HG03139 (cell line): ENCODE results near the gene TSKU.

Experiments
- ATAC-seq: cut with Tn5 transposase; IDR thresholded peaks from one replicate; pipeline ENCODE4 v1.9.1; 2021; ENCODE audit not compliant: unreplicated experiment

Gene TSKU

GRCh38 chr11:76769645-76770586, 13.2 kb upstream of the TSKU start:
- no peak for ATAC-seq

DNA sequence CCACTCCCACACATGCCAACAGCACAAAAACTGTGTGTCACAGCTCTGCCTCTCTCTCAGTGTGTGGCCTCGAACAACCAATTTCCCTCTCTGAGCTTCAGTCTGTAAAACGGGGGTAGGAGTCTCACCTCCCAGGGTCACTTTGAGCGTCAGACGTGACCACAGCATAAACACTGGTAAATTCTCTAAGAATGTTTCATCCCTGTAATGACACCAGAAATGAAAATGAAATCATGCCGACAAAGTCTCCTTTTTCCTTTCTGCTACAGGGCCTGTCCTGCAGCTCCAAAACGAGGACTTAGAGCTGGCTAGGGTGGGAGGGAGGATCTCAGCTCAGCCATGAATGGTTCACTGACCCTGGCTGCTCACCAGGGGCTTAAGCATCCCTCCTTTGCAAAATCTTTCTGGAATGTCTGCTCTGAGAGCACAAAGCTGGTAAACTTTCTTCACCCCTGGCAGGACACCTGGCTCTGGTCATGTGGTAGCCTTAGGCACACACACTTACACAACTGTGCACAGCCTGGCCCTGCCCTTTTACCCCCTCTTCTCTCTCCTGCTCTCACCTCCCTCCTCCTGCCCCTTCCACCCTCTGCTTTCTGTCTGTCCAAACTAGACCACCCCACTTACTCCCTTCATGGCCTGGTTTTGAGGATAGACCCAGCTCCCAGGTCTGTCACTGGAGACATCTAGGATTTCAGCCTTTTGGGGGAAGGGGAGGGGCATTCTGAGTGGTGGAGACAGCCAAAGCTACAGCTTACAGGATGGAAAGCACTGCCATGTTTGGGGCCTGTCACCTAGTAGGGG, 12.3 kb upstream of the TSKU start:
- ATAC-seq: no peak

DNA sequence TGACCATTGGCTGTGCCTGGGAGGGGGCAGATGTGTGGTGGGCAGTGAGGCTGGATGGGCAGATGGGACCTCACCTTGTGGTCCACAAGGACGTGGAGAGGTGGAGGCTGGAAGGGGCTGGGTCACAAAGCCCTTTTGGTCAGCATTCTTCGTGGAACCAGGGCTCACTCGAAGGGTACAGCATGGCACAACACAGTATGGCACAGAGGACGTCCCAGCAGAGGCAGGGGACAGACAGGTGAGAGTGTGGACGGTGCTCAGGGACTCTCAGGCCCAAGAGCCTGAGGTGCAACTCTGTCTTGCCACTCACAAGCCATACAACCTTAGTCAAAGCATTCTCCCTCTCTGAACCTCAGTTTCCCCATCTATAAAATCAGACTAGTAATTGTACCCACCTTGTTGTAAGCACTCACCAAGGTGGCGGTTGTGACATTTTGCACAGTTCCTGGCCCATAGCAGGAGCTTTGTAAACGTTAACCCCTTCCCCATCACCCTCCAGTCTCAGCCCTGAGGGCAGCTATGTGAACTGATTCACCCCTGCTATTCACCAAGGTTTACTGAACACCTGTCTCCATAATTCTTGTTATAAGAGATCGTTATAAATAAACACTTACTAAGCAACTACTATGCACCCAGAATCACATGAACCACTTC, 11.6 kb upstream of the TSKU start:
- no peak for ATAC-seq

GRCh38 chr11:76772100-76772782, 10.9 kb upstream of the TSKU start:
- ATAC-seq: no peak

DNA sequence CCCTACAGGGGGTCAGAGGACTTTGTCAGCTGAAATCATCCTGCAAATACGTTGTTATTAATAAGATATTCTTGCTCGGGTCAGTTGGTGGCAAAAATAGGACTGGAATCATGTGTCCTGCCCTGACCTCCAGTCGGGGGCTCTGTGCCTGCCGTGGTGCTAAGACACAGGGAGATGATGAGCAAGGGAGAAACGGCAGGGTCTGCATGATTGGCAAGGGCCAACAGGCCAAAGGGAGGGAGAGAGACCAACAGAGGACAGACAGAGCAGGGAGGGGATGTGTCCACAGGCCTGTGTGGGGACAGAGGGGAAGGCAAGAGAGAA, 10.4 kb upstream of the TSKU start:
- ATAC-seq: no peak

DNA sequence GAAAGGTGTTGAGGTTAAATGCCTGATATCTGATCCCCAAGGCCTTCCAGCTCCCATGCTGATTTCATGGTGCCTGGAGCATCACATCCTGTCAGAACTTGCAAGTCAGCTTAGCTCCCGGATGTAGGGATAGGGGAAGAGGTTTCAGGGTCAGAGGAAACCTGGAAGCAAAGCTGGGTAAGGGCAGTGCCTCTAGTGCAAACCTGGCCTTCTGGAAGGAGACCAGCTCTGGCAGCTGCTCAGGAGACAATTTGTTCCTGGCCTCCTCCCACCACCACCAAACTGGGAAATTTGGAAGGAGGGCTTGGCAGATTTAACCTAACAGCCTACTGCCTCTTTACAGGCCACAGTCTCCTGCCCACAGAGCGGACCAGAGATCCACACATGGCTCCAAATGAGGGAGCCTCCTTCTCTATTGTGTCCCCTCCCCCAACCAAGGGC, 9.2 kb upstream of the TSKU start:
- no peak for ATAC-seq

GRCh38 chr11:76776472-76776871, 6.7 kb upstream of the TSKU start:
- no peak for ATAC-seq

- ATAC-seq: no peak
Observed at GRCh38 chr11:76777305-76777704, 5.9 kb upstream of the TSKU start.

GRCh38 chr11:76777876-76778275, 5.3 kb upstream of the TSKU start:
- no peak for ATAC-seq

DNA sequence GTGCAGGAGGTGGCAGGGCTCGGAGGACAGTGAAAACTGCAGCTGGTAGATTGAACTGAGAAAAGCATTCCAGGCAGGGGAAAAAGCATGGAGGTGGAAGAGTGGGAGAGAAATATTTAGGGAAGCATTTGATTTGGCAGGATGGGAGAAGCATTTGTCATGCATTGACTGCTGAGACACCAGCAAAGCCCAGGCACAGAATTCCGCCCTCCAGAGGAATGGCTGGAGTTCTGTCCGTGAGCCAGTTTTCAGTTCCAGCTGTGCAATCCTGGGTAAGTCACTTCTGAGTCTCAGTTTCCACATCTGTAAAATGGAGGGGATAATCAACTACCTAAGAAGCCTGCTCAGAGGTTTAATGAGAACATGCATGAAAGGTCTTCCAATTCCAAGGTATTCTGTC, 4.3 kb upstream of the TSKU start:
- ATAC-seq: no peak

- ATAC-seq: no peak
Observed at GRCh38 chr11:76781046-76781801, 1.9 kb upstream of the TSKU start.

DNA sequence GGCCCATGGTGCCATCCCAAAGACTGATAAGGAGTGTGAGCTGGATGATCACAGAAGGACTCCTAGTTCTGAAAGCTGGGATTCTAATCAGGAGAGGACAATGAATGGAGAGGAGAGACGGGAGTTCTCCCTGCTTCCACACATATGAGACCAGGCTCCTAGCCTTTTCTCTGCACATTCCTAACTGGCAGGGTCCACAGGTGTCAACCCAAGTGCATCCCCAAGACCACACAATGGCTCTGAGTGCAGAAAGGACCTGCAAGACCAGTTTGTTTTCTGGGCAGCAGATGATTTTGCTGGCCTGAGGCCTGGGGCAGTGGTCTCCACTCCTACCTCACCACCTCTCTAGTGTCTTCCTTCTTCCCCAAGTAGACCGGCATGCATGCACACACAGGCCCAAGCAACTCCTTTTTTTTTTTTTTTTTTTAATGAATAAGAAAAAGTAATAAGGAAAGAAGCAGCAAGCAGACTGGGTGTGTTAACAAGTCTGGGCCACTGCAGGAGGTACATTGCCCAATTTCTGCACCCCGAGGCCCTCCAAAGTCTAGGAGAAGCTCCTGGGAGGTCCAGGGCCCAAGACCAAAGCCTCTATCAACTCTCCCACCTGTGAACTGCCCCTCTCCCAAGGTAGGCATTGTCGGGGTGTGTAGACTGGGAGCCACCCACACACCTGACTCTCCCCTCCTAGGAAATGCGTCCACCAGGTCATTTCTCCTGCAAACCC, 1.2 kb upstream of the TSKU start:
- no peak for ATAC-seq

- ATAC-seq: no peak
Observed at GRCh38 chr11:76782531-76783293, 444 bp upstream of the TSKU start.

DNA sequence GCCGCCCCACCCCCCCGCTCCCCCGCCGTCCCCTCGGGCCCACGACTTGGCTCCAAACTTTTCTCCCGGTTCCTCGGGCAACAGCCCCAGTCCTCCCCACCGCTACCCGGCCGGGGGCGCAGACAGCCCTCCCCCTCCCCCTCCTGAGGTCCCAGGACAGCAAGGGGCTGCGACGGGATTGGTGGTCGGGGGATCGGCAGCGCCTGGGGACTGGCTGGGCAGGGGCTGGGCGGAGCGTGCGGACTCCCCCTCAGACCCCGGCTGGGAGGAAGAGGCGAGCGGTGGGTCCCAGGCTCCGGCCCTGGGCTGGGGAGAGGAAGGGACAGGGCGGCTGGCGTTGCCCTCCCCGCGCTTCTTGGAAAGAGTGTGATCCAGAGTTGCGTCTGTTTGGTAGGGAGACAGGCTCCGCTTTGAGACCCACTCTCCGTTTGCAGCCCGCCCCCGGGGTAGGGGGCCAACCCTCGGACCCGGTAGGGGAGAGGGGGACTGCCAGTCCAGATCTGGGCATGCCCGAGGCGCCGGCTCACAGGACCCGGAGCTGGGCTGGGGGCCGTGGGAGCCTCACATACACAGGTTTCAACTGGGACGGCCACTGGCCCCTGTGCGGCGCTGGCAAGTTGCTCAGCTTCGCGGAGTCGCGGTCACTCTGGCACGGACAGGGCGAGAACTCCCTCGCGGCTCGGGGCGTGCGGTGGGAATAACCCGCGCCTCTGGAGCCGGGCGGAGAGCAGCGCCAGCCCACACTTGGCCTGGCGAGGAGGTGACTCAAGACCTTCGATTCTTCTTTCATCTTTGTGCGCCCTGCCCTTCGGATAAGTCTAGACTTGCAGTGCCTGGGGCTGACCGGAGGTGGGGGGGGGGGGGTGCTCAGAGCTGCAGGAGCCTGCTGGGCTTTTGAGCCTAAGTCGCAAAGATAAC, 999 bp downstream of the TSKU start:
- ATAC-seq: no peak

GRCh38 chr11:76785513-76785912, 2.4 kb downstream of the TSKU start:
- no peak for ATAC-seq

- no peak for ATAC-seq
Observed at GRCh38 chr11:76786016-76786415, 2.9 kb downstream of the TSKU start.

- no peak for ATAC-seq
Observed at GRCh38 chr11:76786441-76787014, 3.4 kb downstream of the TSKU start.

DNA sequence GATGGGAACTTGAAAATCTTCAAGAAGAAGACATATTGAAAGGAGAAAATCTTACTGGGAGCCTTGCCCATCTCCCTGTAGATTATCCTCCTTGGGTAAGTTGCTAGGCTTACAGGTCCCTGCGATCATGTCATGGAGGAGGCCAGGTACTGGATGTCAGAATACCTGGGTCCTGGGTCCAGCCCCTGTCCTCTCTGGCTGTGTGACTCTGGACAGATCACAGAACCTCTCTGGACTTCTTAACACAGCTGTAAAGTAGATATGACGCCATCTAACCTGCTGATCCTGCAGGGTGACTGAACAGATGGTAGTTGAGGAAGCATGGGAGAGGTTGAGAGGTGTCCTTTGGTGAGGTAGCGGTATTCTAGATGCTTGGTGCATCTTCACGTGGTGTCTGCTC, 4.1 kb downstream of the TSKU start:
- ATAC-seq: no peak
